Measurements from ENCODE around the gene FREY1. TPM values are rescaled to one million over a fixed set of nuclear protein-coding genes. Genes with fewer than 3 reads are reported as not detected.

The FREY1 gene
- total RNA-seq = 0.43 and 0.64 TPM in 2 replicates

- no peak for DNase-seq (ENCODE audit: low read depth)
- TF ChIP-seq CTCF (IDR thresholded peaks at IDR 0.05; ENCODE audit: insufficient read depth, low read depth, low read length) = no peak
- H3K4me3 ChIP-seq (ENCODE audit: low read depth, low read length) = no peak within 1 kb of the TSS
Observed at GRCh38 chr11:45906965-45907611, at the start of gene FREY1. Gene FREY1 (minus strand): TSS chr11:45907271. CDS start chr11:45907245, 26 bp downstream.

GRCh38 chr11:45949992-45950407, 42.9 kb upstream of the FREY1 start:
- H3K4me3 ChIP-seq (ENCODE audit: low read depth, low read length) = no peak overlapping the region
- no peak for TF ChIP-seq CTCF (IDR thresholded peaks at IDR 0.05; ENCODE audit: insufficient read depth, low read depth, low read length)
- DNase-seq (ENCODE audit: low read depth) = no peak

GRCh38 chr11:45948356-45948755, 41.3 kb upstream of the FREY1 start:
- no peak for TF ChIP-seq CTCF (IDR thresholded peaks at IDR 0.05; ENCODE audit: insufficient read depth, low read depth, low read length)
- H3K4me3 ChIP-seq (ENCODE audit: low read depth, low read length) = no peak overlapping the region
- no peak for DNase-seq (ENCODE audit: low read depth)

GRCh38 chr11:45947885-45948284, 40.8 kb upstream of the FREY1 start:
- DNase-seq (ENCODE audit: low read depth) = no peak
- TF ChIP-seq CTCF (IDR thresholded peaks at IDR 0.05; ENCODE audit: insufficient read depth, low read depth, low read length) = no peak
- no peak overlapping the region for H3K4me3 ChIP-seq (ENCODE audit: low read depth, low read length)

GRCh38 chr11:45945397-45945999, 38.4 kb upstream of the FREY1 start:
- no peak overlapping the region for H3K4me3 ChIP-seq (ENCODE audit: low read depth, low read length)
- TF ChIP-seq CTCF (IDR thresholded peaks at IDR 0.05; ENCODE audit: insufficient read depth, low read depth, low read length) = no peak
- no peak for DNase-seq (ENCODE audit: low read depth)

- no peak for DNase-seq (ENCODE audit: low read depth)
- H3K4me3 ChIP-seq (ENCODE audit: low read depth, low read length) = no peak overlapping the region
- TF ChIP-seq CTCF (IDR thresholded peaks at IDR 0.05; ENCODE audit: insufficient read depth, low read depth, low read length) = no peak
Observed at GRCh38 chr11:45942381-45942780, 35.3 kb upstream of the FREY1 start.
